Natural killer cell (primary cell): ENCODE data around the gene PHF5A. TPM values are rescaled to one million over a fixed set of nuclear protein-coding genes. Genes with fewer than 3 reads are reported as not detected.

ENCODE experiments used
- ATAC-seq, 3 donors: fragments of 150-1000 bp in 2 of 3; fragments of 200-7000 bp in 1 of 3; cut with Tn5 transposase; 1 replicate in 1 of 3; 2 replicates in 2 of 3; pipeline ENCODE4 v1.10.0; 2021; ENCODE audit warnings: mild to moderate bottlenecking in 2 of 3, moderate library complexity in 2 of 3
- DNase-seq, 2 donors: peaks; one replicate each; pipeline versions ENCODE4 v3.0.0 to v3.0.0-alpha.2; 2013 to 2021; ENCODE audit warnings: mixed read lengths in 1 of 2
- H3K27ac ChIP-seq: one replicate; pipeline ENCODE4 v1.5.1; 2013; ENCODE audit warnings: mild to moderate bottlenecking, low read length
- H3K27me3 ChIP-seq: one replicate; pipeline ENCODE4 v1.6.1; 2013; ENCODE audit warnings: low read length; ENCODE audit not compliant: control insufficient read depth, insufficient read depth
- H3K36me3 ChIP-seq: one replicate; pipeline ENCODE4 v1.6.1; 2013; ENCODE audit warnings: low read length; ENCODE audit not compliant: control insufficient read depth, insufficient read depth
- H3K4me1 ChIP-seq: one replicate; pipeline ENCODE4 v1.6.1; 2013; ENCODE audit warnings: low read length; ENCODE audit not compliant: control insufficient read depth, insufficient read depth
- H3K4me3 ChIP-seq: one replicate; pipeline ENCODE4 v1.5.1; 2013; ENCODE audit warnings: low read length
- H3K9me3 ChIP-seq: one replicate; pipeline ENCODE4 v1.6.1; 2013; ENCODE audit warnings: low read length; ENCODE audit not compliant: control insufficient read depth, insufficient read depth
- H3K27ac Mint-ChIP-seq, 2 donors: one replicate each; pipeline ENCODE4 v1.8.0; 2022; ENCODE audit warnings: mild to moderate bottlenecking in 2 of 2, mixed read lengths in 2 of 2, moderate library complexity in 1 of 2
- H3K27me3 Mint-ChIP-seq, 2 donors: one replicate each; pipeline ENCODE4 v1.8.0; 2022; ENCODE audit warnings: low read depth in 2 of 2, mixed read lengths in 2 of 2
- H3K36me3 Mint-ChIP-seq: one replicate; pipeline ENCODE4 v1.8.0; 2022; ENCODE audit warnings: mixed read lengths
- H3K4me1 Mint-ChIP-seq, 2 donors: one replicate each; pipeline ENCODE4 v1.8.0; 2022; ENCODE audit warnings: mixed read lengths in 2 of 2
- H3K4me3 Mint-ChIP-seq: one replicate; pipeline ENCODE4 v1.8.0; 2022; ENCODE audit warnings: mild to moderate bottlenecking, moderate library complexity, mixed read lengths
- H3K9me3 Mint-ChIP-seq, 2 donors: one replicate each; pipeline ENCODE4 v1.8.0; 2022; ENCODE audit warnings: mixed read lengths in 2 of 2
- CTCF ChIP-seq: fragments of 200-600 bp; IDR thresholded peaks from one replicate; pipeline ENCODE4 v1.8.0; 2022; ENCODE audit warnings: antibody characterized with exemption
- WGBS: methylation state at CpG from one replicate; pipeline ENCODE4 v1.1.7; 2013; ENCODE audit warnings: missing lambda C conversion rate; ENCODE audit not compliant: insufficient coverage; 5-methylcytosine and 5-hydroxymethylcytosine counted together
- intact Hi-C: fragments of 100-400 bp; cut with micrococcal nuclease; formaldehyde crosslinking; loops from one replicate; pipeline ENCODE4 v1.14.2; 2022
- total RNA-seq, 4 donors: library from RNA; stranded (reverse); fragments of 120-200 nt in 1 of 4; gene quantifications; one replicate each; pipeline versions ENCODE4 v1.2.3 to v1.2.4, GENCODE V29; 2013 to 2022

PHF5A gene
- total RNA-seq, 3 donors from 2014 or later (not counting 1 experiment from before 2014, with no cell fraction given) = 31.8 to 41.8 (median 37.6) TPM

GRCh38 chr22:41508770-41509170 is 40.3 kb upstream of the PHF5A start:
- Mint-ChIP-seq H3K27ac (no peak overlapping the region), H3K9me3 (no peaks in the 10 kb centered on the region), H3K4me3 (no peak overlapping the region), H3K27me3 (no peaks in the 10 kb centered on the region), H3K36me3 (peaks cover 9% of the 10 kb centered on the region), H3K4me1 (peaks cover 0 to 6% of the 10 kb centered on the region in 2 donors)
- Histone ChIP-seq H3K4me1 (no peaks in the 10 kb centered on the region), H3K27me3 (no peaks in the 10 kb centered on the region), H3K4me3 (no peak overlapping the region), H3K9me3 (no peaks in the 10 kb centered on the region), H3K27ac (no peak overlapping the region), H3K36me3 (peaks cover 53% of the 10 kb centered on the region)
- no peak for ATAC-seq
- no peak for TF ChIP-seq CTCF
- intact Hi-C loops = no loop called here
- DNase-seq = no peak
- 98% methylated on average over 11 of the region's 12 CpGs for WGBS

- no peak for DNase-seq
- no peak for ATAC-seq
- H3K27ac Mint-ChIP-seq = peak overlapping the region in 1 of 2 donors; percentile 13
- intact Hi-C loops = no loop called here
- no peaks in the 10 kb centered on the region for H3K9me3 Mint-ChIP-seq
- Histone ChIP-seq H3K4me3 (no peak overlapping the region), H3K27me3 (no peaks in the 10 kb centered on the region), H3K9me3 (no peaks in the 10 kb centered on the region), H3K36me3 (peaks cover 46% of the 10 kb centered on the region), H3K27ac (no peak overlapping the region), H3K4me1 (no peaks in the 10 kb centered on the region)
- WGBS = 98% methylated on average over 23 of the region's 23 CpGs
- H3K27me3 Mint-ChIP-seq = no peaks in the 10 kb centered on the region
- H3K4me1 Mint-ChIP-seq = peaks cover 0 to 6% of the 10 kb centered on the region in 2 donors
- TF ChIP-seq CTCF = no peak
- peaks cover 6% of the 10 kb centered on the region for H3K36me3 Mint-ChIP-seq
- no peak overlapping the region for H3K4me3 Mint-ChIP-seq
These were observed 39.0 kb upstream of the PHF5A start for GRCh38 chr22:41507330-41508063.

- Histone ChIP-seq H3K27ac (no peak overlapping the region), H3K9me3 (no peaks in the 10 kb centered on the region), H3K36me3 (peaks cover 44% of the 10 kb centered on the region), H3K4me1 (no peaks in the 10 kb centered on the region), H3K4me3 (no peak overlapping the region), H3K27me3 (no peaks in the 10 kb centered on the region)
- H3K4me3 Mint-ChIP-seq = no peak overlapping the region
- H3K27me3 Mint-ChIP-seq = no peaks in the 10 kb centered on the region
- intact Hi-C loops = no loop called here
- DNase-seq (no peak), ATAC-seq (no peak)
- H3K4me1 Mint-ChIP-seq = peaks cover 0 to 6% of the 10 kb centered on the region in 2 donors
- TF ChIP-seq CTCF = no peak
- no peaks in the 10 kb centered on the region for H3K9me3 Mint-ChIP-seq
- WGBS = 96% methylated on average over 10 of the region's 10 CpGs
- H3K36me3 Mint-ChIP-seq = no peaks in the 10 kb centered on the region
- no peak overlapping the region for H3K27ac Mint-ChIP-seq
These were observed 37.2 kb upstream of the PHF5A start for GRCh38 chr22:41505511-41506220.
